A673 (cell line): ENCODE results near the gene BTBD9.

Experiments used
- EZH2 ChIP-seq: fragments of 200-600 bp; sonication (generic); IDR thresholded peaks from 2 replicates; pipeline ENCODE4 v1.6.1; 2017; ENCODE audit warnings: borderline replicate concordance, low read depth, mild to moderate bottlenecking, mixed read lengths, antibody characterized with exemption, low read length; ENCODE audit not compliant: poor library complexity, severe bottlenecking
- TF ChIP-seq, protein P1 (sequence below): fragments of 300-800, 200-600 bp; sonication (generic); conservative IDR thresholded peaks from 2 replicates; pipeline ENCODE4 v1.5.1; 2017; ENCODE audit warnings: low read depth, mild to moderate bottlenecking, antibody characterized with exemption, low read length, moderate library complexity, mixed read lengths

DNA sequence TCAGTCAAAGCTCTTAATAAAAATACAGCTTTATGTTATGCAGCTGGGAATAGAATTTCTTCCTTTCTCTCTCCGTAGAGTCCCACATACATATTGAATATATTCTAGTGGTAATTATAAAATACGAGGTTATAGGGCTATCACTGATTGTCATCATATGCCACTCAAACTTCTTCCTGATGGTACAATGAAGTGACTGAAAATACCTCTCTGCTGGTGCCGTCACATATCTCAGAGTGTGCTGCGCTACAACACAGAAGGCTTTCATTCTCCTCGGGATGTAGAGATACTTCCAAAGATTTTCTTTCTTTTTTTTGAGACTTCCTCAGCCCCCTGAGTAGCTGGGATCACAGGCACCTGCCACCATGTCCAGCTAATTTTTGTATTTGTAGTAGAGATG is 249.9 kb downstream of the BTBD9 start:
- TF ChIP-seq EZH2: no peak
- TF ChIP-seq, protein P1, sequence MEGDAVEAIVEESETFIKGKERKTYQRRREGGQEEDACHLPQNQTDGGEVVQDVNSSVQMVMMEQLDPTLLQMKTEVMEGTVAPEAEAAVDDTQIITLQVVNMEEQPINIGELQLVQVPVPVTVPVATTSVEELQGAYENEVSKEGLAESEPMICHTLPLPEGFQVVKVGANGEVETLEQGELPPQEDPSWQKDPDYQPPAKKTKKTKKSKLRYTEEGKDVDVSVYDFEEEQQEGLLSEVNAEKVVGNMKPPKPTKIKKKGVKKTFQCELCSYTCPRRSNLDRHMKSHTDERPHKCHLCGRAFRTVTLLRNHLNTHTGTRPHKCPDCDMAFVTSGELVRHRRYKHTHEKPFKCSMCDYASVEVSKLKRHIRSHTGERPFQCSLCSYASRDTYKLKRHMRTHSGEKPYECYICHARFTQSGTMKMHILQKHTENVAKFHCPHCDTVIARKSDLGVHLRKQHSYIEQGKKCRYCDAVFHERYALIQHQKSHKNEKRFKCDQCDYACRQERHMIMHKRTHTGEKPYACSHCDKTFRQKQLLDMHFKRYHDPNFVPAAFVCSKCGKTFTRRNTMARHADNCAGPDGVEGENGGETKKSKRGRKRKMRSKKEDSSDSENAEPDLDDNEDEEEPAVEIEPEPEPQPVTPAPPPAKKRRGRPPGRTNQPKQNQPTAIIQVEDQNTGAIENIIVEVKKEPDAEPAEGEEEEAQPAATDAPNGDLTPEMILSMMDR: no peak
